Measurements from ENCODE around the gene GCK.

Gene GCK

GRCh38 chr7:44155191-44156185 is 33.8 kb downstream of the GCK start:
- TF ChIP-seq SIN3A (IDR thresholded peaks at IDR 0.05; ENCODE audit: borderline replicate concordance, insufficient read depth, low read length) (no peak), REST (IDR thresholded peaks at IDR 0.05; ENCODE audit: insufficient read depth in 1 of 2, low read depth in 2 of 2, low read length in 2 of 2) (no peak), POLR2AphosphoS5 (IDR thresholded peaks at IDR 0.05; ENCODE audit: low read depth, low read length) (no peak), FOXP2 (optimal IDR thresholded peaks at IDR 0.05; ENCODE audit: borderline replicate concordance, extremely low read depth, extremely low read length, insufficient read depth) (no peak), TAF1 (IDR thresholded peaks at IDR 0.05; ENCODE audit: borderline replicate concordance, insufficient read depth, low read length) (no peak)

- TF ChIP-seq FOXP2 (optimal IDR thresholded peaks at IDR 0.05; ENCODE audit: borderline replicate concordance, extremely low read depth, extremely low read length, insufficient read depth) (no peak), REST (IDR thresholded peaks at IDR 0.05; ENCODE audit: insufficient read depth in 1 of 2, low read depth in 2 of 2, low read length in 2 of 2) (no peak), TAF1 (IDR thresholded peaks at IDR 0.05; ENCODE audit: borderline replicate concordance, insufficient read depth, low read length) (no peak), SIN3A (IDR thresholded peaks at IDR 0.05; ENCODE audit: borderline replicate concordance, insufficient read depth, low read length) (no peak), POLR2AphosphoS5 (IDR thresholded peaks at IDR 0.05; ENCODE audit: low read depth, low read length) (no peak)
Observed at GRCh38 chr7:44154703-44155102, 34.5 kb downstream of the GCK start.

- no peak for TF ChIP-seq SIN3A (IDR thresholded peaks at IDR 0.05; ENCODE audit: borderline replicate concordance, insufficient read depth, low read length)
Observed at GRCh38 chr7:44153948-44154335, 35.3 kb downstream of the GCK start.

- TF ChIP-seq TAF1 (IDR thresholded peaks at IDR 0.05; ENCODE audit: borderline replicate concordance, insufficient read depth, low read length) (no peak), REST (IDR thresholded peaks at IDR 0.05; ENCODE audit: insufficient read depth in 1 of 2, low read depth in 2 of 2, low read length in 2 of 2) (no peak), SIN3A (IDR thresholded peaks at IDR 0.05; ENCODE audit: borderline replicate concordance, insufficient read depth, low read length) (no peak)
Observed at GRCh38 chr7:44152971-44153947, 36.0 kb downstream of the GCK start.

GRCh38 chr7:44151956-44152355 is 37.3 kb downstream of the GCK start:
- no peak for TF ChIP-seq POLR2AphosphoS5 (IDR thresholded peaks at IDR 0.05; ENCODE audit: low read depth, low read length)
- TF ChIP-seq SIN3A (IDR thresholded peaks at IDR 0.05; ENCODE audit: borderline replicate concordance, insufficient read depth, low read length): no peak
- no peak for TF ChIP-seq FOXP2 (optimal IDR thresholded peaks at IDR 0.05; ENCODE audit: borderline replicate concordance, extremely low read depth, extremely low read length, insufficient read depth)
- no peak for TF ChIP-seq TAF1 (IDR thresholded peaks at IDR 0.05; ENCODE audit: borderline replicate concordance, insufficient read depth, low read length)
- no peak for TF ChIP-seq REST (IDR thresholded peaks at IDR 0.05; ENCODE audit: insufficient read depth in 1 of 2, low read depth in 2 of 2, low read length in 2 of 2)
